H9 (cell line): ENCODE results near the gene AKR1C2. TPM values are rescaled to one million over a fixed set of nuclear protein-coding genes. Genes with fewer than 3 reads are reported as not detected.
"Not testable (repeated sequence)": the region's sequence is repeated elsewhere in the genome, so short reads cannot be mapped to it uniquely, and the experiment has no call there.

ENCODE experiments used
- DNase-seq: peaks from one replicate; pipeline ENCODE4 v3.0.0-alpha.2; 2017
- H2AFZ ChIP-seq: one replicate; pipeline ENCODE4 v1.6.1; 2013; ENCODE audit warnings: mild to moderate bottlenecking, low read length, control low read depth, moderate library complexity
- H2AK5ac ChIP-seq: 2 replicates; pipeline ENCODE4 v1.6.1; 2013; ENCODE audit warnings: low read length, control low read depth, mixed read lengths; ENCODE audit not compliant: insufficient read length
- H2BK120ac ChIP-seq: one replicate; pipeline ENCODE4 v1.6.1; 2013; ENCODE audit warnings: low read depth, mild to moderate bottlenecking, low read length, control low read depth, inconsistent platforms; ENCODE audit not compliant: poor library complexity, severe bottlenecking
- H2BK12ac ChIP-seq: 2 replicates; pipeline ENCODE4 v1.6.1; 2013; ENCODE audit warnings: low read length, control low read depth, mixed read lengths, low read depth; ENCODE audit not compliant: insufficient read length
- H2BK15ac ChIP-seq: 2 replicates; pipeline ENCODE4 v1.6.1; 2013; ENCODE audit warnings: low read depth, low read length, control low read depth
- H2BK20ac ChIP-seq: one replicate; pipeline ENCODE4 v1.6.1; 2013; ENCODE audit warnings: low read depth, mild to moderate bottlenecking, low read length, control low read depth, inconsistent platforms; ENCODE audit not compliant: poor library complexity, severe bottlenecking
- H2BK5ac ChIP-seq: 2 replicates; pipeline ENCODE4 v1.6.1; 2013; ENCODE audit warnings: low read length, control low read depth, mixed read lengths; ENCODE audit not compliant: insufficient read length
- H3K14ac ChIP-seq: 2 replicates; pipeline ENCODE4 v1.6.1; 2013; ENCODE audit warnings: low read length, control low read depth; ENCODE audit not compliant: insufficient read depth
- H3K18ac ChIP-seq: 2 replicates; pipeline ENCODE4 v1.6.1; 2013; ENCODE audit warnings: low read depth, mild to moderate bottlenecking, mixed read lengths, low read length, control low read depth; ENCODE audit not compliant: insufficient read length
- H3K23ac ChIP-seq: 2 replicates; pipeline ENCODE4 v1.6.1; 2013; ENCODE audit warnings: low read length, control low read depth, mixed read lengths, low read depth; ENCODE audit not compliant: insufficient read length
- H3K23me2 ChIP-seq: 2 replicates; pipeline ENCODE4 v1.6.1; 2013; ENCODE audit warnings: low read depth, mild to moderate bottlenecking, mixed read lengths, low read length, control low read depth; ENCODE audit not compliant: insufficient read length, poor library complexity, severe bottlenecking
- H3K27ac ChIP-seq: 2 replicates; pipeline ENCODE4 v1.5.1; 2013; ENCODE audit warnings: low read length, control low read depth, mixed read lengths, low read depth; ENCODE audit not compliant: insufficient read length
- H3K27me3 ChIP-seq: 2 replicates; pipeline ENCODE4 v1.6.1; 2013; ENCODE audit warnings: low read length, control low read depth, inconsistent platforms; ENCODE audit not compliant: insufficient read depth
- H3K4ac ChIP-seq: 2 replicates; pipeline ENCODE4 v1.6.1; 2013; ENCODE audit warnings: low read depth, mild to moderate bottlenecking, control low read depth, inconsistent platforms, low read length, moderate library complexity
- H3K4me1 ChIP-seq: 2 replicates; pipeline ENCODE4 v1.6.1; 2013; ENCODE audit warnings: low read length, control low read depth, inconsistent platforms; ENCODE audit not compliant: insufficient read depth
- H3K4me2 ChIP-seq: 2 replicates; pipeline ENCODE4 v1.6.1; 2013; ENCODE audit warnings: low read length, control low read depth, mixed read lengths; ENCODE audit not compliant: insufficient read length, insufficient read depth
- H3K56ac ChIP-seq: 2 replicates; pipeline ENCODE4 v1.6.1; 2013; ENCODE audit warnings: low read depth, mild to moderate bottlenecking, mixed read lengths, low read length, control low read depth; ENCODE audit not compliant: insufficient read length
- H3K79me1 ChIP-seq: 2 replicates; pipeline ENCODE4 v1.6.1; 2013; ENCODE audit warnings: low read depth, mild to moderate bottlenecking, moderate library complexity, low read length, control low read depth, inconsistent platforms; ENCODE audit not compliant: insufficient read depth, poor library complexity, severe bottlenecking
- H3K79me2 ChIP-seq: 2 replicates; pipeline ENCODE4 v1.6.1; 2013; ENCODE audit warnings: low read length, control low read depth, inconsistent platforms; ENCODE audit not compliant: insufficient read depth
- H3K9ac ChIP-seq: 2 replicates; pipeline ENCODE4 v1.6.1; 2013; ENCODE audit warnings: low read length, control low read depth, mixed read lengths; ENCODE audit not compliant: insufficient read length; ENCODE audit errors: extremely low read depth
- H3K9me3 ChIP-seq: one replicate; pipeline ENCODE4 v1.6.1; 2013; ENCODE audit warnings: low read depth, low read length, inconsistent platforms; ENCODE audit not compliant: control insufficient read depth
- H3T11ph ChIP-seq: one replicate; pipeline ENCODE4 v1.6.1; 2013; ENCODE audit warnings: mild to moderate bottlenecking, low read length, control low read depth, inconsistent platforms
- H4K20me1 ChIP-seq: one replicate; pipeline ENCODE4 v1.6.1; 2013; ENCODE audit not compliant: control insufficient read depth, insufficient read length, insufficient read depth
- H4K5ac ChIP-seq: 2 replicates; pipeline ENCODE4 v1.6.1; 2013; ENCODE audit warnings: low read depth, mild to moderate bottlenecking, mixed read lengths, low read length, control low read depth; ENCODE audit not compliant: insufficient read length
- H4K8ac ChIP-seq: replicated peaks from 2 replicates; pipeline ENCODE4 v1.6.1; 2013; ENCODE audit warnings: low read length, control low read depth, mixed read lengths, low read depth; ENCODE audit not compliant: insufficient read length
- H4K91ac ChIP-seq: 2 replicates; pipeline ENCODE4 v1.6.1; 2013; ENCODE audit warnings: low read depth, mild to moderate bottlenecking, moderate library complexity, mixed read lengths, low read length, control low read depth; ENCODE audit not compliant: insufficient read length
- H3K27ac Mint-ChIP-seq, 3 experiments: 2 replicates in 2 of 3; 3 replicates in 1 of 3; pipeline ENCODE4 v1.8.0; 2020 to 2021; ENCODE audit warnings: mixed read lengths in 3 of 3, mild to moderate bottlenecking in 1 of 3, moderate library complexity in 1 of 3
- H3K27me3 Mint-ChIP-seq: 2 replicates; pipeline ENCODE4 v1.8.0; 2021; ENCODE audit warnings: low read depth, mild to moderate bottlenecking, moderate library complexity, mixed read lengths
- H3K36me3 Mint-ChIP-seq, 3 experiments: 2 replicates in 2 of 3; 3 replicates in 1 of 3; pipeline ENCODE4 v1.8.0; 2020 to 2021; ENCODE audit warnings: low read depth in 3 of 3, mixed read lengths in 3 of 3; ENCODE audit not compliant: insufficient read depth in 1 of 3
- H3K4me1 Mint-ChIP-seq, 2 experiments: 2 replicates each; pipeline ENCODE4 v1.8.0; 2020; ENCODE audit warnings: mixed read lengths in 2 of 2
- H3K4me3 Mint-ChIP-seq, 2 experiments: 2 replicates in 1 of 2; 3 replicates in 1 of 2; pipeline ENCODE4 v1.8.0; 2020 to 2021; ENCODE audit warnings: mild to moderate bottlenecking in 2 of 2, mixed read lengths in 2 of 2, moderate library complexity in 1 of 2
- H3K9me3 Mint-ChIP-seq, 2 experiments: 2 replicates in 1 of 2; 3 replicates in 1 of 2; pipeline ENCODE4 v1.8.0; 2020; ENCODE audit warnings: mild to moderate bottlenecking in 2 of 2, mixed read lengths in 2 of 2, moderate library complexity in 1 of 2
- CTCF ChIP-seq: fragments of 200-600 bp; sonication (generic); conservative IDR thresholded peaks from 3 replicates; pipeline ENCODE4 v1.8.0; 2021; ENCODE audit warnings: antibody characterized with exemption, mild to moderate bottlenecking
- WGBS: extraction: QIAGEN DNeasy Blood & Tissue Kit; methylation state at CpG from one replicate; pipeline ENCODE4 v1.1.7; 2013; ENCODE audit warnings: missing lambda C conversion rate, low lambda C conversion rate, mixed read lengths; ENCODE audit not compliant: insufficient read length; ENCODE audit errors: extremely low coverage; 5-methylcytosine and 5-hydroxymethylcytosine counted together
- total RNA-seq: library from RNA; stranded (reverse); gene quantifications from 2 replicates; pipeline ENCODE4 v1.2.1, GENCODE V29; 2021

The AKR1C2 gene
- total RNA-seq, 1 experiment from 2014 or later: 0.74 TPM

- Mint-ChIP-seq H3K9me3 (peaks cover 18 to 39% of the 10 kb centered on the region in 2 experiments), H3K36me3 (peaks cover 0 to 11% (median 4%) of the 10 kb centered on the region in 3 experiments; a peak in 3 of 7 replicates), H3K4me3 (no peak overlapping the region), H3K4me1 (peaks cover 0 to 2% of the 10 kb centered on the region in 2 experiments; a peak in 2 of 4 replicates), H3K27ac (no peak overlapping the region; a peak in 1 of 7 replicates), H3K27me3 (no peaks in the 10 kb centered on the region)
- Histone ChIP-seq H3T11ph (no peak overlapping the region), H2BK15ac (no peak overlapping the region), H3K79me1 (no peaks in the 10 kb centered on the region), H4K8ac (no peak overlapping the region), H2BK20ac (no peak overlapping the region), H3K18ac (no peak overlapping the region), H2BK120ac (no peak overlapping the region), H2AFZ (no peak overlapping the region), H4K91ac (no peak overlapping the region), H3K56ac (no peak overlapping the region), H4K20me1 (no peaks in the 10 kb centered on the region), H3K27ac (no peak overlapping the region), H3K9me3 (no peaks in the 10 kb centered on the region), H3K27me3 (no peaks in the 10 kb centered on the region), H3K23ac (no peak overlapping the region), H3K79me2 (no peaks in the 10 kb centered on the region), H2AK5ac (no peak overlapping the region), H3K4ac (no peak overlapping the region), H3K23me2 (no peaks in the 10 kb centered on the region), H2BK12ac (no peak overlapping the region), H4K5ac (no peak overlapping the region), H3K4me1 (no peaks in the 10 kb centered on the region; the same call in 1 of the 2 replicates), H3K9ac (no peak overlapping the region), H3K4me2 (no peak overlapping the region), H2BK5ac (no peak overlapping the region), H3K14ac (no peak overlapping the region)
- DNase-seq: no peak
- TF ChIP-seq CTCF: no peak
- no CpG with 5 or more reads among the region's 4 CpGs for WGBS
Observed at GRCh38 chr10:5023177-5023805, 19.6 kb upstream of the AKR1C2 start.

- H3K27ac ChIP-seq, H3K27me3 Mint-ChIP-seq, H4K8ac ChIP-seq, H2BK120ac ChIP-seq, H3K4me1 ChIP-seq, H3K79me1 ChIP-seq, H2AK5ac ChIP-seq, H3K9ac ChIP-seq, H4K91ac ChIP-seq, H4K5ac ChIP-seq, H3K23ac ChIP-seq, H2BK20ac ChIP-seq, H3K14ac ChIP-seq, DNase-seq, H3T11ph ChIP-seq, H2BK5ac ChIP-seq, H3K23me2 ChIP-seq, H3K79me2 ChIP-seq, H2BK15ac ChIP-seq, H3K4me3 Mint-ChIP-seq, H3K56ac ChIP-seq, H4K20me1 ChIP-seq, H3K27ac Mint-ChIP-seq, H3K4me2 ChIP-seq, H2AFZ ChIP-seq, H3K18ac ChIP-seq, H3K27me3 ChIP-seq, H3K9me3 ChIP-seq, H2BK12ac ChIP-seq, H3K4ac ChIP-seq: not testable (repeated sequence)
- H3K36me3 Mint-ChIP-seq: peaks cover 0 to 11% (median 2%) of the 10 kb centered on the region in 3 experiments; a peak in 4 of 7 replicates
- H3K9me3 Mint-ChIP-seq: peaks cover 14 to 48% of the 10 kb centered on the region in 2 experiments
- WGBS: no CpG with 5 or more reads among the region's 10 CpGs
- H3K4me1 Mint-ChIP-seq: peaks cover 13 to 16% of the 10 kb centered on the region in 2 experiments
Observed at GRCh38 chr10:5021624-5022290, 18.1 kb upstream of the AKR1C2 start.
